ENCODE results near the gene MINDY4B.

MINDY4B gene

GRCh38 chr3:150826466-150827282 lies 78.6 kb downstream of the MINDY4B start:
- no peak for TF ChIP-seq JUND (IDR thresholded peaks at IDR 0.05; ENCODE audit: low read depth)
- DNase-seq (ENCODE audit: low read depth in 1 of 2, low spot score in 1 of 2): no peak
- in situ Hi-C loops (cut with HindIII; ENCODE audit: low pct_unique_long_range_greater_than_20kb, low sequenced_read_pairs): no loop called here

- in situ Hi-C loops (cut with HindIII; ENCODE audit: low pct_unique_long_range_greater_than_20kb, low sequenced_read_pairs): no loop called here
- no peak for DNase-seq (ENCODE audit: low read depth in 1 of 2, low spot score in 1 of 2)
- no peak for TF ChIP-seq JUND (IDR thresholded peaks at IDR 0.05; ENCODE audit: low read depth)
These were observed 79.3 kb downstream of the MINDY4B start for GRCh38 chr3:150825916-150826377.

GRCh38 chr3:150825192-150825915 lies 79.9 kb downstream of the MINDY4B start:
- TF ChIP-seq JUND (IDR thresholded peaks at IDR 0.05; ENCODE audit: low read depth): no peak
- in situ Hi-C loops (cut with HindIII; ENCODE audit: low pct_unique_long_range_greater_than_20kb, low sequenced_read_pairs): no loop called here
- DNase-seq (ENCODE audit: low read depth in 1 of 2, low spot score in 1 of 2): no peak

GRCh38 chr3:150823277-150823676 lies 82.0 kb downstream of the MINDY4B start:
- TF ChIP-seq JUND (IDR thresholded peaks at IDR 0.05; ENCODE audit: low read depth): no peak
- DNase-seq (ENCODE audit: low read depth in 1 of 2, low spot score in 1 of 2): no peak
- in situ Hi-C loops (cut with HindIII; ENCODE audit: low pct_unique_long_range_greater_than_20kb, low sequenced_read_pairs): no loop called here

- in situ Hi-C loops (cut with HindIII; ENCODE audit: low pct_unique_long_range_greater_than_20kb, low sequenced_read_pairs): no loop called here
- TF ChIP-seq JUND (IDR thresholded peaks at IDR 0.05; ENCODE audit: low read depth): no peak
- DNase-seq (ENCODE audit: low read depth in 1 of 2, low spot score in 1 of 2): no peak
These were observed 82.6 kb downstream of the MINDY4B start for GRCh38 chr3:150822636-150823035.

Data from T47D (cell line).